Ramos (cell line): ENCODE results near the gene IFRD1.

Experiments
- in situ Hi-C: fragments of 300-500 bp; cut with MboI; formaldehyde crosslinking; loops from one replicate; pipeline ENCODE4 v1.14.3; 2022; ENCODE audit warnings: low sequenced_read_pairs; ENCODE audit not compliant: unreplicated experiment

Gene IFRD1

GRCh38 chr7:112481833-112482670 is 31.8 kb downstream of the IFRD1 start:
- in situ Hi-C loops: no loop called here

- in situ Hi-C loops: no loop called here
These were observed 34.5 kb downstream of the IFRD1 start for GRCh38 chr7:112484671-112485167.

- in situ Hi-C loops: no loop called here
These were observed 35.5 kb downstream of the IFRD1 start for GRCh38 chr7:112485766-112486165.

- in situ Hi-C loops: no loop called here
These were observed 37.4 kb downstream of the IFRD1 start for GRCh38 chr7:112487457-112488263.

- in situ Hi-C loops: no loop called here
These were observed 37.9 kb downstream of the IFRD1 start for GRCh38 chr7:112488264-112488552.

- in situ Hi-C loops: loop anchor here (5.0 kb wide), 1 partner anchor 750 kb away; no protein-coding TSS in a partner anchor
These were observed 41.9 kb downstream of the IFRD1 start for GRCh38 chr7:112492186-112492585.

- in situ Hi-C loops: loop anchor here (5.0 kb wide), 1 partner anchor 752 kb away; no protein-coding TSS in a partner anchor
These were observed 44.4 kb downstream of the IFRD1 start for GRCh38 chr7:112494656-112495055.

- in situ Hi-C loops: no loop called here
These were observed 45.0 kb downstream of the IFRD1 start for GRCh38 chr7:112495156-112495788.

GRCh38 chr7:112495810-112496462 is 45.7 kb downstream of the IFRD1 start:
- in situ Hi-C loops: no loop called here

GRCh38 chr7:112497481-112497880 is 47.2 kb downstream of the IFRD1 start:
- in situ Hi-C loops: no loop called here

- in situ Hi-C loops: no loop called here
These were observed 50.4 kb downstream of the IFRD1 start for GRCh38 chr7:112500619-112501018.

GRCh38 chr7:112501801-112502503 is 51.7 kb downstream of the IFRD1 start:
- in situ Hi-C loops: no loop called here

- in situ Hi-C loops: no loop called here
These were observed 52.4 kb downstream of the IFRD1 start for GRCh38 chr7:112502700-112503099.

- in situ Hi-C loops: no loop called here
These were observed 53.2 kb downstream of the IFRD1 start for GRCh38 chr7:112503361-112503972.

- in situ Hi-C loops: no loop called here
These were observed 53.9 kb downstream of the IFRD1 start for GRCh38 chr7:112504093-112504695.

GRCh38 chr7:112505495-112505894 is 55.2 kb downstream of the IFRD1 start:
- in situ Hi-C loops: no loop called here

- in situ Hi-C loops: no loop called here
These were observed 58.1 kb downstream of the IFRD1 start for GRCh38 chr7:112508404-112508803.

- in situ Hi-C loops: no loop called here
These were observed 59.1 kb downstream of the IFRD1 start for GRCh38 chr7:112509402-112509801.
